Measurements from ENCODE around the gene SERBP1. TPM values are rescaled to one million over a fixed set of nuclear protein-coding genes. Genes with fewer than 3 reads are reported as not detected.
"Not testable (repeated sequence)": the region's sequence is repeated elsewhere in the genome, so short reads cannot be mapped to it uniquely, and the experiment has no call there.

The SERBP1 gene
- total RNA-seq, 2 donors from 2014 or later: 354 to 447 TPM

DNA sequence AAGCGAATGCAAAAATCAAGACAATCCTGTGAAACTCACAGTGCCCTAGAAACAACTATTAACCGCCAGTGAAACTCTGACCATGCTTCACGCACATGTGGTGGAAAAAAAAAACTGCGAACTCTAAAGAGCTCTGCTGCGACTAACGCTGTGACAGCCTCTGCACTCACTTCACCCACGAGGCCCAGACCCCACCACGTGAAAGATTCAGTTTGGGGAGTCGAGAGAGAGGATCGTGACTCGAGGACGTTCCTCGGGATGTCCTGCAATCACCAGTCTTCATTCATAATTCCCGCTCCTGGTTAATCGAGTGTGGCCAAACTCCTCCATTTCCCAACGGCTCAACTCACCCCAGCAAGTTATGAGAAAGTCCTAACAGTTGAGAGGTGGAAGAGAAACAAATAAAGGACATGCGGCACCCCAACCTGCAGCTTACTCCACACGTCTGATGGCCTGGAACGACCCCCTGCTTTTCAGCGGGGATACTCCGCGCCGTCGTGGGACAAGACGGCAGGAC is 1.1 kb downstream of the SERBP1 start:
- H3K36me3 Mint-ChIP-seq: peaks cover 61 to 66% of the 10 kb centered on the region in 2 donors
- ATAC-seq: no peak
- H3K9me3 Mint-ChIP-seq: no peaks in the 10 kb centered on the region
- peak overlapping the region; percentile 97 to 100 for H3K27ac Mint-ChIP-seq
- DNase-seq (ENCODE audit: low spot score in 2 of 2): peak in 1 of 2 donors; percentile 39

DNA sequence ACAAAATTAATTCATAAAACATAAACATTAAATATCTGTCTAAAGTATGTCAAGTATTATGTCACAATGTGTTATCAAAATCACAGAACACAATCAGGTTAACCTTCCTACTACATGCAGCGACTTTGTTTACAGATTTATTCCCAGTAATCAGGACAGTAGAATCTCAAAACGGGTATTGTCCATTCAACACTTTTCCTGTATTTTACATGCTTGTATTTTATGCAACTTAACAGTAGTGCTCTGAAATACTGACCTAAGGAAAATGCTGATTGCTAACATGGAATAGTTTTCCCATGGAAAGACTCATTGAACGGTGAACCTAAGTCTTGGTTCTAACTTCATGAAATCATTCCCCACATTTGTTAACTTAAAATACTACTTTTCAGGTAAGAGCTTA is 2.3 kb downstream of the SERBP1 start:
- ATAC-seq: no peak
- no peak for DNase-seq (ENCODE audit: low spot score in 2 of 2)

DNA sequence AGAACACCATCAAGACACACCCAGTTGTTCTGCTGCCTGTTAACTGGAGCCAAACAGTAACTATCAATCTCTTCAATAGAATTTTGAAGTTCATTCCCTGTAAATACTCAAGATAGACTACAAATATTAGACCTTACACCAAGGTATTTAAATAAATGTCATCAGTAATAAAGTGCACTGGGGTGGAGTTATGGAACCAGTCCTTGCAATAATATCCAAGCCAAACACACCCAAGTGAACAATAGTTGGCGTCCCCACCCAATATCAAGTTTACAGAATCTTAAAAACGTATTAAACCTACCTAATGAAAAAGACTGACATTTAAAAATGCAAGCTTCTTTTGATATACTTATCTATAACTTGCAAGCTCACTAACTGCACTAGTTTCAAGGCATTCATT is 2.7 kb downstream of the SERBP1 start:
- H3K9me3 Mint-ChIP-seq: no peaks in the 10 kb centered on the region
- peak overlapping the region; percentile 97 to 100 for H3K27ac Mint-ChIP-seq

More for the DNA sequence above, 2.3 kb downstream of the SERBP1 start:
- Mint-ChIP-seq H3K9me3 (no peaks in the 10 kb centered on the region), H3K36me3 (peaks cover 68 to 72% of the 10 kb centered on the region in 2 donors), H3K27ac (peak overlapping the region; percentile 97 to 100)

DNA sequence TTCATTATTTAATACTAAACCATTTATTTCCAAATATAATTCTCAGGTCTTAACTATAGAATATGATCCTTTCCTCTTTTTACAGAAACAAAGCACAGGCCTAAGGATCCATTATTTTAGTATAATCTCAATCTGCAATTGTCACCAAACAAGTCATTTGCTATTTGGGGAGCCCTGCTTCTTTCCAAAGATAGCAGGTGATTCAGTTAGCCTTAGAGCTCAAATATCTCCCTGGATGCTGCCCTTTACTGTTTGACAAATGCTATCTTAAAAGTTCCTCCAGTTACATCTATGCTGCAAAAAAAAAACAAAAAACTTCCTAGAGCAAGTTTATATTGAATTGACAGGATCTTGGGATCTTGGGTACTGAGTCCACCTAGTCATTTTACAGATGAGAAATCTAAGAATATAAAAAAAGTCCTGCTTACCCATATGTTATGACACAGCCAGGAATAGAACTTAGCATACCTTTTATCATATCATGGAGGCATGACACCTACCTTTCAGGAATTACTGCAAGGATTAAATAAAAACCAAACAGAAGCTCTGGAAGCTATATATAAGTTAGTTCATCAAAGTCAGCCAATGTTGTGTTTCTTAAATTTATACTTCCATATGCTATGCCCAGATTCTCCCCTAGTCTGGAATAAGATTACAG is 9.2 kb downstream of the SERBP1 start:
- ATAC-seq: no peak
- peak overlapping the region; percentile 62 to 88 for H3K27ac Mint-ChIP-seq
- no peaks in the 10 kb centered on the region for H3K9me3 Mint-ChIP-seq
- no peak for DNase-seq (ENCODE audit: low spot score in 2 of 2)
- H3K36me3 Mint-ChIP-seq: peaks cover 43 to 89% of the 10 kb centered on the region in 2 donors

More for the DNA sequence above, 2.7 kb downstream of the SERBP1 start:
- peaks cover 73 to 77% of the 10 kb centered on the region in 2 donors for H3K36me3 Mint-ChIP-seq
- DNase-seq (ENCODE audit: low spot score in 2 of 2): no peak
- no peak for ATAC-seq

DNA sequence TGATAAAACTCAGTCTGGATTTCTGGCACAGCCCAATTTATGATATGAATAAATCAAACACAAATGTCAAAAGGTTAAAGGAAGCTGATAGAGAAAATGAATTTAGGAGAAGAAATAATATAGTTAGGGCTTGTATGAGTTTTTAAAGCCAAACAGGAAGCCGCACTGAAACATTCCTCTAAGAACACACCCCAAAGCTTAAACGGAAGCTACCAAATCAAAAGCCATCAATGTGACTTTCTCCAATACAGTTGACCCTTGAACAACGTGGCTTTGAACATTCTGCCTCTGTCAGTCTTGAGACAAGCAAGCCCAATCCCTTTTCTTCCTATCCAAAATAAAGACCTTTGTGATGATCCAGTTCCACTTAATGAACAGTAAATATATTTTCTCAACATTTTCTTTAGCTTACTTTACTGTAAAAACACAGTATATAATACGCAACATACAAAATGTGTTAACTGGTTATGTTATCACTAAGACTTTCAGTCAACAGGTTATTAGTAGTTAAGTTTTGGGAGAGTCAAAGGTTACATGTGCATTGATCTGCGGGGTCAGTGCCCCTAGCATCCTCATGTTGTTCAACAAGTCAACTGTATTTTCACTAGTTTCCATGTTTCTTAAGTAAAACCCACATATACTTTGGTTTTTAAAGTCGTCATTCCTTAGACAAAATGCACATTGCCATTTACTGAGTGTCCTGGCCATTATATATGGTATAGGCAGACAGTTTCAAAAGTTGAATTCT is 11.2 kb downstream of the SERBP1 start:
- H3K36me3 Mint-ChIP-seq: peaks cover 46 to 90% of the 10 kb centered on the region in 2 donors
- no peak for ATAC-seq

DNA sequence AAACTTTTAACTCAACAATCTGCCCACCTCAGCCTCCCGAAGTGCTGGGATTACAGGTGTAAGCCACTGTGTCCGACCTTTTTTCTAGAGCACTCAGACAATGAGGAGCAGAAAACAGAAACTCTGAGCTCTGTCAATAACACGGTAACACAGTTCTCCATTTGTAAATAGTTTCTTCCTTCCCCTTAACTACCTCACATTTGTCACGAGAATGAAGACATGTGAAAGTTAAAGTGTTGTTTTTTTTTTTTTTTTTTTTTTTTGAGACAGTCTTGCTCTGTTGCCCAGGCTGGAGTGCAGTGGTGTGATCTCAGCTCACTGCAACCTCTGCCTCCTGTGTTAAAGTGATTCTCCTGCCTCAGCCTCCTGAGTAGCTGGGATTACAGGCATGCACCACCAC is 12.5 kb downstream of the SERBP1 start:
- DNase-seq (ENCODE audit: low spot score in 2 of 2); H3K9me3 Mint-ChIP-seq; ATAC-seq: not testable (repeated sequence)
- peaks cover 44 to 82% of the 10 kb centered on the region in 2 donors for H3K36me3 Mint-ChIP-seq
- H3K27ac Mint-ChIP-seq: peak overlapping the region in 1 of 2 donors; percentile 87

More for the DNA sequence above, 11.2 kb downstream of the SERBP1 start:
- Mint-ChIP-seq H3K9me3 (no peaks in the 10 kb centered on the region), H3K27ac (peak overlapping the region in 1 of 2 donors; percentile 29)
- no peak for DNase-seq (ENCODE audit: low spot score in 2 of 2)

DNA sequence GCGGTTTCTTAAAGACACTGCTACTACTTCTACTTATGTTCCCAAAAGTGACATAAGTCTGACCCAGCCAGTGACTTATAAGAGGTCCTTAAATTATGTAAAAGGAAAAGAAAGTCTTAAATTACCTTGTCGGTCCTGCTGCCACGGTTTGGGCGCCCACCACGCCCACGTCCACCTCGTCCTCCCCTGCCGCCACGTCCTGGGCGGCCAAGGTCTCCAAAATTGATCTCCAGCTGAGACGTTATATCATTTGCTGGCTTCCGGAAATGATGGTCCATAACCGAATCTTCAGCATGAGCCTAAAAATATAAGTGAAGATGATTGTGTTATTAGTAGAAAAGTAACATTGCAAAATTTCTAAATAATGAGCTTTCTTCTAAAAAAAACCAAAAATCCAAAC is 15.2 kb downstream of the SERBP1 start:
- H3K9me3 Mint-ChIP-seq: no peaks in the 10 kb centered on the region
- H3K27ac Mint-ChIP-seq: peak overlapping the region; percentile 3 to 42
- ATAC-seq: no peak
- DNase-seq (ENCODE audit: low spot score in 2 of 2): no peak
- H3K36me3 Mint-ChIP-seq: peaks cover 21 to 76% of the 10 kb centered on the region in 2 donors

DNA sequence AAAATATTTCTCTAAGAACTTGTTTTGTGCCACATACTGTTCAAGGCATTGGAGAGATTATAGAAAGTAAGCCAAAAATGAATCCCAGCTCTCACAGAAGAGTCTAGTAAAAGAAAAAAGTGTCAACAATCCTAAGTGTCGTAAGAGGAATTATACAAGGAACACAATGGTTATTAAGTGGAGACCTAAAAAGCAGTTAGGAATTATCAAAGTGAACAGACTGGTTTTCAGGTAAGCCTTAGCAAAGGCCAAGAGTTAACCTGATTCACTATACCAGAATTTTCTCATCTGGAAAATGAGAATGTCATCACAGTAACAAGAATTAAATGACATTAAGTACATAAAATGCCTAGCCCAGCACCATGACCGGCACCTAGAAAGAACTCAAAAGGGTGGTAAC is 15.6 kb downstream of the SERBP1 start:
- DNase-seq (ENCODE audit: low spot score in 2 of 2) (no peak), ATAC-seq (no peak)
- Mint-ChIP-seq H3K9me3 (no peaks in the 10 kb centered on the region), H3K36me3 (peaks cover 21 to 76% of the 10 kb centered on the region in 2 donors), H3K27ac (peak overlapping the region in 1 of 2 donors; percentile 32)

DNA sequence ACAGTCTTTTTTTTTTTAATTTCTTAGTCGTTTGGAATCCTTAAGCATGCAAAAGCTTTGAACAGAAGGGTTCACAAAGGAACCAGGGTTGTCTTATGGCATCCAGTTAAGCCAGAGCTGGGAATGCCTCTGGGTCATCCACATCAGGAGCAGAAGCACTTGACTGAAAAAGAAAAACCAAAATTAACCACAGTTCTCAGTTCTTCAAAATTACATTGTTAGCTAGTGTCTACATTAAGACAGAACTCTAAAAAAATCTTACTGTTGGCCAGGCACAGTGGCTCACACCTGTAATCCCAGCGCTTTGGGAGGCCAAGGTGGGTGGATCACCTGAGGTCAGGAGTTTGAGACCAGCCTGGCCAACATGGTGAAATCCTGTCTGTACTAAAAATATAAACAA is 17.1 kb downstream of the SERBP1 start:
- ATAC-seq; H3K27ac Mint-ChIP-seq; H3K9me3 Mint-ChIP-seq; DNase-seq (ENCODE audit: low spot score in 2 of 2): not testable (repeated sequence)
- H3K36me3 Mint-ChIP-seq: peaks cover 21 to 71% of the 10 kb centered on the region in 2 donors

DNA sequence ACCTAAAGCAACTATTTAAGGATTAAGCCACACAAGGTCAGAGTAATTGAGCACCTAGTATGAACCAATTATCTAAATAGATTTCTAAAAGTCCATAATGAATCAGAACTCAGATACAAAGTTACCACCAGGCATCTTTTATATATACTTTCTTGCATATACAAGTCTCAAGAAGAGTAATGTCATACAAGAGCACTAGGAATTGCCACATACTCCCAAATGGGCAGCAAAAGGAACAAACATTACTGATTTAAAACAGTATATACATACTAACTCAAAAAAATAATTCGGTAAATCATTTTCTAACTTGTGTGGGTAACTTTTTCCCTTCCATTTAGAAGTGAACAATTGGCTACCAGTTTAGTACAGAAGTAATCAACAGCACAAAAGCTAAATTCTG is 22.1 kb downstream of the SERBP1 start:
- Mint-ChIP-seq H3K27ac (no peak overlapping the region), H3K9me3 (no peaks in the 10 kb centered on the region), H3K36me3 (peaks cover 0 to 28% of the 10 kb centered on the region in 2 donors)
- DNase-seq (ENCODE audit: low spot score in 2 of 2): no peak
- no peak for ATAC-seq

DNA sequence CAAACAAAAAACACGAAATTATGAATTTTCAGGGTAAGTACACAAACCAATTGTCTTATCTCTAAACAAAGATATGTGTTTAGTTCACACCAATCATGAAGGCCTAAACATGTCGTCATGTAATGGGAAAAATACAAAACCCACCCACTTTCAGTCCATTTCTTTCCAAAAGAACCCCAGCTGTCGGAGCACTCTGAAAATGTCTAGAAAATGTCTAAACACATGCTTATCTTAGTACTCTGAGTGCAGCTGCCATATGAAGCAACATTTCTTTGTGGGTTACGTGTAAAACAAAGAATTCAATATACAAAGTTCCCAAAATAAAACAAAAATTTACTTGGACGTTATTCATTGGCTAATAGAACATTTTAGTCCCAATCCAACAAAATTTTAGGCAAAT is 22.7 kb downstream of the SERBP1 start:
- DNase-seq (ENCODE audit: low spot score in 2 of 2) (no peak), ATAC-seq (no peak)
- Mint-ChIP-seq H3K36me3 (peaks cover 0 to 28% of the 10 kb centered on the region in 2 donors), H3K9me3 (no peaks in the 10 kb centered on the region), H3K27ac (peak overlapping the region in 1 of 2 donors; percentile 5)

DNA sequence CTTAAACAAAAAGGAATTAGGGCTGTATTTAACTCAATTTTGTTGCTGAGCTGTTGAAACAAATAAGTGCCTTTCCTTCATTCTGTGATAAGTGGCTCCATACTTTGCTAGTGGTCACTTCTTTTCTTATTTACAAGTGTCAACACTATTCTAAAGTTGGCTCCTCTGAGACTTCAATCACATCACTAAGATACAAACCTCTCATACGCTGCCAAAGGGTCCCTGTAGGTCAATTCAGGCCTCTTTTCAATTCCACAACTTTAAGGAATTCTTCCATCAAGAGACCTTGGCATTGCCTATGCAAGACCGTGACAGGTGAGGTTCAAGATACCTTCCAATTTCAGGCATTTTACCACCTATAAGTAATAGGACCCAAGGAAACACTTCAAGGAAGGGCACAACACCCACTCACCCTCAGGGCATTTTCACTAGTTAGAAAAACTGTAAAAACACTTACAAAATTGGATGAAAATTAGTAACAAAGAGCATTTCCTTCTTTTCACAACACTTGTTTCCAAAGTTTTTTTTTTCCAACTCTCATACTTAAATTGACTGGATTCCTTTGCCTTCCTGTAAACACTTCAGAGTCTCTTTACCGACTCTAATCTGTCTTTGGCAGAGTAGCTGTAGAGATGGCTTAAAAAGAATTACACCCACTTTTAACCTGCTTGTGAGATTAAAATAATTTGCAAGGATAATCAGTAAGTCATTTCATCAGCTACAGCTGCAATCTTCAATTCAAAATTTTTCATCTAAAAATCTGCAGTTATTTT is 24.5 kb downstream of the SERBP1 start:
- Mint-ChIP-seq H3K36me3 (peaks cover 1 to 14% of the 10 kb centered on the region in 2 donors), H3K9me3 (peaks cover under 1% of the 10 kb centered on the region in 2 donors), H3K27ac (peak overlapping the region in 1 of 2 donors; percentile 20)
- ATAC-seq (no peak), DNase-seq (ENCODE audit: low spot score in 2 of 2) (no peak)

DNA sequence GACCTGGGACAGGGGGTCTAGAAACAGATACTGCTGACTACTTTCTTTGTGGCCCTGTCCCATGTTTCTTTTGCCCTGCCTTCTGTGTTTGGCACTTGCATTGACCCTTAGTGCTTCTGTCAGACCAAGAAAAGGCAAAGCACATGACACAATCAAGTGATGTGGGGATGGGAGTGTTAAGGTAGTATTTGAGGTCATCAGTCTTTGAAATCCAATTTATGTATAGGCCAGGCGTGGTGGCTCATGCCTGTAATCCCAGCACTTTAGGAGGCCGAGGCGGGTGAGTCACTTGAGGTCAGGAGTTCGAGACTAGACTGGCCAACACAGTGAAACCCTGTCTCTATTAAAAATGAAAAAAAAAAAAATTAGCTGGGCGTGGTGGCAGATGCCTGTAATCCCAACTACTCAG is 26.0 kb downstream of the SERBP1 start:
- H3K27ac Mint-ChIP-seq: peak overlapping the region in 1 of 2 donors; percentile 50
- H3K36me3 Mint-ChIP-seq: peaks cover 5 to 16% of the 10 kb centered on the region in 2 donors
- H3K9me3 Mint-ChIP-seq: peaks cover 3 to 7% of the 10 kb centered on the region in 2 donors
- no peak for DNase-seq (ENCODE audit: low spot score in 2 of 2)
- peak in 1 of 2 donors; percentile 10 for ATAC-seq

DNA sequence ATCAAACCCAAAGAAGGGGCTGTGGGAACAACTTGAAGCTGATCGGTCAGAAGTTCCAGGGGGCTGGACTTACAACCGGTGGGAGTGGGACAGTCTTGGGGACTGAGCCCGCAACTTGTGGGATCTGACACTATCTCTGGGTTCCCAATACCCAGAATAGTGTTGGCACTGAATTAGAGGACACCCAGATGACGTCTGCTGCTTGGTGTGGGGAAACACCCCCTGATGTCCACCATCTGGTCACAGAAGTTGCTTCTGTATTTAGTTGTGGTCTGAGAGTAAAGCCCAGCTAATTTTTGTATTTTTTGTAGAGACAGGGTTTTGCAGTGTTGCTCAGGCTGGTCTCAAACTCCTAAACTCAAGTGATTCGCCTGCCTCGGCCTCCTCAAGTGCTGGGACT is 28.8 kb downstream of the SERBP1 start:
- peaks cover 3 to 8% of the 10 kb centered on the region in 2 donors for H3K9me3 Mint-ChIP-seq
- peak overlapping the region; percentile 58 to 76 for H3K27ac Mint-ChIP-seq
- no peak for ATAC-seq
- DNase-seq (ENCODE audit: low spot score in 2 of 2): no peak
- peaks cover 14 to 39% of the 10 kb centered on the region in 2 donors for H3K36me3 Mint-ChIP-seq

DNA sequence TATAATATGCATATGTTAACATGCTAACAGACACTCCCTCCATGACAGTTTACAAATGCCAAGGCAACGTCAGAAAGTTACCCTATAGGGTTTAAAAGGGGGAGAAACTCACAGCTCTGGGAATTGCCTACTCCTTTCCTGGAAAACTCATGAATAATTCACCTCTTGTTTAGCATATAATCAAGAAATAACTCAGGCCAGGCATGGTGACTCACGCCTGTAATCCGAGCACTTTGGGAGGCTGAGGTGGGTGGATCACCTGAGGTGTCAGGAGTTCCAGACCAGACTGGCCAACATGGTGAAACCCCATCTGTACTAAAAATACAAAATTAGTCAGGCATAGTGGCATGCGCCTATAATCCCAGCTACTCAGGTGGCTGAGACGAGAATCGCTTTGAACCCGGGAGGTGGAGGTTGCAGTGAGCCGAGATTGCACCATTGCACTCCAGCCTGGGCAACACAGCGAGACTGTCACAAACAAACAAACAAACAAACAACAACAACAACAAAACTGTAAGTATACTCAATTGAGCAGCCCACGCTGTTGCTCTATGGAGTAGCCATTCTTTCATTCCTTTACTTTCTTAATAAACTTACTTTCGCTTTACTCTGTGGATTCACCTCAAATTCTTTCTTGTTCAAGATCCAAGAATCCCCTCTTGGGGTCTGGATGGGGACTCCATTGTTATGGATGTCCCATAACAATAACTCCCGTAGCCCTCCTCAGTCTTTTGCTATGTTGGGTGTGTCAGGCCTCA is 30.0 kb downstream of the SERBP1 start:
- H3K9me3 Mint-ChIP-seq: not testable (repeated sequence)
- peak; percentile 58 to 88 for ATAC-seq
- peak overlapping the region; percentile 76 to 88 for H3K27ac Mint-ChIP-seq
- peak; percentile 35 to 85 for DNase-seq (ENCODE audit: low spot score in 2 of 2)
- peaks cover 25 to 51% of the 10 kb centered on the region in 2 donors for H3K36me3 Mint-ChIP-seq

All from activated naive CD4-positive, alpha-beta T cell treated with anti-CD3 and anti-CD28 coated beads, Interleukin-2, amount 50 U/mL, for 72 hours (primary cell).